Measurements from ENCODE around the gene YWHAH. TPM values are rescaled to one million over a fixed set of nuclear protein-coding genes. Genes with fewer than 3 reads are reported as not detected.

The YWHAH gene
- 81.9 and 90.4 TPM in 2 replicates for total RNA-seq (2012; rRNA removed)

DNA sequence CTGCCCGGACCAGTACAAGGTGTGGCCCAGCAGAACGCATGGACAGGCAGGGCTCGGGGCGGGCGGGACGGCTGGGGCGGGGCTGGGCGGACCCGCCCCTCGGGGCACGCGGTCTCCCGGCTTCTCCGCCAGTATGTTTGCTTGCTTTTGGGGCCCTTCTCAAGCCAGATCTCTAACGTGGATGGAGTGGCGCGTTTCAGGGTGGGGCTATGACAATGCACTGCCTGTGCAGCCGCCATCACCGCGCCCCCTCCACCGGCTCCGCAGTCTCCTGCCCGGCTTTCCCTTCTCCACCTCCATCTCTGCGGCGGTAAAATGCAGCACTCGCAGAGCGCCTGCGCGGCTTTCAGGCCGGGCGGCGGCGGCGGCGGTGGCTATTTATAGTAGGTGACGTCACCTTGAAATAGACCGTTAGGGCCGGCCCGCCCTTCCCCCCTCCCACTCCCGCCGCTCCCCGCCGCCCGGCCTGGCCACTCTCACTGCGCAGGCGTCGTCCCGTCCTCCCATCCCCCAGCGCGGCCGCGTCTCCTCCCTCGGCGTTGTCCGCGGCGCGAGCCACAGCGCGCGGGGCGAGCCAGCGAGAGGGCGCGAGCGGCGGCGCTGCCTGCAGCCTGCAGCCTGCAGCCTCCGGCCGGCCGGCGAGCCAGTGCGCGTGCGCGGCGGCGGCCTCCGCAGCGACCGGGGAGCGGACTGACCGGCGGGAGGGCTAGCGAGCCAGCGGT is at the start of gene YWHAH:
TSS of gene YWHAH (plus strand) at position 558 of the 722 bp plus-strand sequence. CDS start 199 bp downstream, outside the sequence.
- no peaks in the 10 kb centered on the region for H3K27me3 ChIP-seq (ENCODE audit: control insufficient read depth, insufficient read depth, low read length)
- H3K4me2 ChIP-seq (ENCODE audit: low read length) = peak within 1 kb of the TSS; percentile 94
- peak within 1 kb of the TSS; percentile 97 for H3K4me3 ChIP-seq (ENCODE audit: low read length)
- H3K4me1 ChIP-seq (ENCODE audit: control insufficient read depth, insufficient read depth, low read length) = peaks cover 21% of the 10 kb centered on the region
- peak within 1 kb of the TSS; percentile 93 for H3K9ac ChIP-seq (ENCODE audit: low read depth, low read length)
- peaks cover 18% of the 10 kb centered on the region for H3K36me3 ChIP-seq (ENCODE audit: insufficient read depth, low read length)
- H3K9me3 ChIP-seq (replicated peaks; ENCODE audit: low read length) = no peaks in the 10 kb centered on the region

DNA sequence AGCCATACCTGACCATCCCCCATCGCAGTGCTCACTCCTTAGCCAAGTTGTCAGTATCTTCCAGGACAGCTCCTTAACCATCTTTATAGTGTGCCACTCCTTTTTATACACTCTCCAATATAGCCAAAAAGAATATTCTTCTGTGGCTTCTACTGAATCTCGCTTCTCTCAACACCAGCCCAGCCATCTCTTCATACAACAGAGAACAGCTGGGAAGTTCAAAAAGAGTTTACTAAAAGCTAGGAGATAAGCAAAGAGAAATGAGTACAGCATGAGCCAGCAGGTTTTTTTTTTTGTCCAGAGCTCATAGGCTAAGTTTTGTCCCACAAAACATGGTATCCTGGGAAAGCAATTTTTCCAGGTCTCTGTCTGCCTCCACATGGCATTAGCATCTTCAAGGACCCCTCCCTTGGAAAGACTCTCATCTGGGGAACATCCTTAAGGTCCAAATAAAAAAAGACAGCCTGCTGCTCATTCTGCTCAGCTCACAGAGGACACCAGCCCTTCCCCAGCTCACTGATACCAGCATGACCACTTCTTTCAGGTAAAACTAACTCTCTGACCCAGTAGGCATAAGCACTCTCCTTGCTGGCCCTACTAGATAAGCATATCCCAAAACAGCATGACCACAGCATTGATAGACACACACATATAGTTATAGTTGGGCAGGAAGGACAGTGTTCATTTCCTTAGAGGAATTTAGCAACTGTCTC is 48.8 kb upstream of the YWHAH start:
- peaks cover 4% of the 10 kb centered on the region for H3K4me1 ChIP-seq (ENCODE audit: control insufficient read depth, insufficient read depth, low read length)
- H3K4me3 ChIP-seq (ENCODE audit: low read length) = no peak overlapping the region
- H3K27me3 ChIP-seq (ENCODE audit: control insufficient read depth, insufficient read depth, low read length) = no peaks in the 10 kb centered on the region
- no peak overlapping the region for H3K4me2 ChIP-seq (ENCODE audit: low read length)
- H3K9ac ChIP-seq (ENCODE audit: low read depth, low read length) = no peak overlapping the region
- H3K9me3 ChIP-seq (replicated peaks; ENCODE audit: low read length) = no peaks in the 10 kb centered on the region
- peaks cover 20% of the 10 kb centered on the region for H3K36me3 ChIP-seq (ENCODE audit: insufficient read depth, low read length)

- no peak overlapping the region for H3K4me2 ChIP-seq (ENCODE audit: low read length)
- H3K9me3 ChIP-seq (replicated peaks; ENCODE audit: low read length) = no peaks in the 10 kb centered on the region
- no peak overlapping the region for H3K4me3 ChIP-seq (ENCODE audit: low read length)
- no peak overlapping the region for H3K9ac ChIP-seq (ENCODE audit: low read depth, low read length)
- peaks cover 2% of the 10 kb centered on the region for H3K4me1 ChIP-seq (ENCODE audit: control insufficient read depth, insufficient read depth, low read length)
- no peaks in the 10 kb centered on the region for H3K27me3 ChIP-seq (ENCODE audit: control insufficient read depth, insufficient read depth, low read length)
- H3K36me3 ChIP-seq (ENCODE audit: insufficient read depth, low read length) = peaks cover 21% of the 10 kb centered on the region
These were observed 47.9 kb upstream of the YWHAH start for GRCh38 chr22:31896472-31896871.

DNA sequence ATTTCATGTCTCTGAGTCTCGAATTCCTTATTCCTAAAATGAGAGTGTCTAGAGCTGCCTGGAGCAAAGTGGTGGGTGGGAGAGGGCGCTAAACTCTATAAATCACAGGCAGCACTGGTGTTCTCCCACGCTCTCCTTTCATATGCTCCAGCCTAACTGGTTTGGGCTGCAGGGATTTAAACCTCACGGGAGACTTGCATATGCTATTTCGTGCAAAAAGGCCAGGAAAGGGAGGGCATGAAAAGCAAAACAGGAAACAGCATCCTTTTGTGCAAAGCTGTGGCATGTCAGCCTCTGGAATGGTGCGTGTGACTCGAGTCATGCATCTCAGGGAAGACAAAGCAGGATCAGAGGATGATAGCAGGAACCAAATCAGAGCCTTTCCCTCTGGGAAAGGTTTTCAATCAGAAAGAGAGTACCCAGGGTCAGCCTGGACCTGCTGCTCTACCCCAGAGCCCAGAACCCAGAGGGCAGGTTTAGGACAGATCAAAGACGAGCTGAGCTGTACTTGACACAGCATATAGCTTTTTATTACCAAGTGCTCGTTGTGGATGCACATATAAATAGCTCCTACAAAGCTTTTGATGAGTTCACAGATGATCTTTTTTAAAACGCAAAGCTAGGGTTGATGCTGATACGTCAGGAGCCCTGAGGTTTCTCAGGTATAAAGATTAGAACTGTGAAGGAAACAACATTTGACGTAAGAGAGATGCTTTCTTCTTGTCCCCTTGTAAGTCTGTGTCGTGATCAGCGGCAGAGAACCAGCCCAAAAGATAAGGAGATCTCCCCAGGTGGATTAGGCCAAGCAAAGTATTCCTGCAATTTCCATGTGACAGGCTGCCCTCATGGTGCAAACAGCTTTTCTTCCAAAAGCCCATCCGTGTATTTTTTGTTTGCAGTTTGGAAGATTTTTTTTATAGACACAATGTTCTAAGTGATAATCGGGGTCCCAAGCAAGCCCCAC is 46.2 kb upstream of the YWHAH start:
- no peaks in the 10 kb centered on the region for H3K27me3 ChIP-seq (ENCODE audit: control insufficient read depth, insufficient read depth, low read length)
- H3K4me1 ChIP-seq (ENCODE audit: control insufficient read depth, insufficient read depth, low read length) = no peaks in the 10 kb centered on the region
- peaks cover 32% of the 10 kb centered on the region for H3K36me3 ChIP-seq (ENCODE audit: insufficient read depth, low read length)
- no peak overlapping the region for H3K4me3 ChIP-seq (ENCODE audit: low read length)
- H3K9ac ChIP-seq (ENCODE audit: low read depth, low read length) = no peak overlapping the region
- no peaks in the 10 kb centered on the region for H3K9me3 ChIP-seq (replicated peaks; ENCODE audit: low read length)
- no peak overlapping the region for H3K4me2 ChIP-seq (ENCODE audit: low read length)

DNA sequence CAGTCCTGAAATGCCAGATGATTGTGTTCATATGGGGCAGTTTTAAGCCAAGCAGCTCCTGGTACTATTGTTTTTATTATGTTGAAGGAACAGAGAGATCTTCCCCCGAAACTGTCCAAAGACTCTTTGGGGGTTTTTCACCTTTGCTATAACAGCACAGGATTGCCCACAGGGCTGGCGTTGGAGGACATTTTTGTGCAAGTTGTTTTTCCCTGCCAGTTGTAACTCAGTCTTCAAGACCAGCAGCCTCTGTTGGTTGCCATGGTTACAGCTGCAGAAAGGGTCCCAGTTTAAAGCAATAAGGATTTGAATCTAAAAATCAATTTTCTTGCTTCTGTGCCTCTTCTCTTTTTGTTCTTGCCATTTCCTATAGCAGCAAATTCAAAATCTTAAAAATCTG is 45.4 kb upstream of the YWHAH start:
- Histone ChIP-seq H3K9ac (ENCODE audit: low read depth, low read length) (no peak overlapping the region), H3K27me3 (ENCODE audit: control insufficient read depth, insufficient read depth, low read length) (no peaks in the 10 kb centered on the region), H3K4me2 (ENCODE audit: low read length) (no peak overlapping the region), H3K4me1 (ENCODE audit: control insufficient read depth, insufficient read depth, low read length) (no peaks in the 10 kb centered on the region), H3K36me3 (ENCODE audit: insufficient read depth, low read length) (peaks cover 30% of the 10 kb centered on the region), H3K4me3 (ENCODE audit: low read length) (no peak overlapping the region), H3K9me3 (replicated peaks; ENCODE audit: low read length) (no peaks in the 10 kb centered on the region)

DNA sequence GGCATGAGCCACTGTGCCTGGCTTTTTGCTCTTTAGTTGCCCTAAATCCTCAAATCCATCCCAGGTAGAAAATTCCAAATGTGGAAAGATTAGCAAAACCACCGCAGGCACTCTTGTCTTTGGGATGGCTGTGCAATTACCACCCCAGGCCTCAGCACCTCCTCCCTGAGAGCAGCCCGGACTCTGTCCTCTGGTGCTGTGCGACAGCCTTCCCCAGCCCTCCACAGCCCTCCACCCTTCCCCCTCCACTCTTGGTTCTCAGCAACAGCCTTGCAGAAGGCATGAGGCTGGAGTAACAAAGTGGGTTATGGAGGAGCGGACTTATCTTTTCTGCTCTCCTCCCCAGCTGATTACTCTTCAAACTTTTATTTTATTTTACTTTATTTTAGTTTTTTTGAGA is 44.7 kb upstream of the YWHAH start:
- Histone ChIP-seq H3K9ac (ENCODE audit: low read depth, low read length) (no peak overlapping the region), H3K9me3 (replicated peaks; ENCODE audit: low read length) (no peaks in the 10 kb centered on the region), H3K4me2 (ENCODE audit: low read length) (no peak overlapping the region), H3K36me3 (ENCODE audit: insufficient read depth, low read length) (peaks cover 29% of the 10 kb centered on the region), H3K27me3 (ENCODE audit: control insufficient read depth, insufficient read depth, low read length) (no peaks in the 10 kb centered on the region), H3K4me1 (ENCODE audit: control insufficient read depth, insufficient read depth, low read length) (no peaks in the 10 kb centered on the region), H3K4me3 (ENCODE audit: low read length) (no peak overlapping the region)

GRCh38 chr22:31901388-31902137 is 42.8 kb upstream of the YWHAH start:
- no peak overlapping the region for H3K9ac ChIP-seq (ENCODE audit: low read depth, low read length)
- H3K4me1 ChIP-seq (ENCODE audit: control insufficient read depth, insufficient read depth, low read length) = no peaks in the 10 kb centered on the region
- H3K4me3 ChIP-seq (ENCODE audit: low read length) = no peak overlapping the region
- no peaks in the 10 kb centered on the region for H3K9me3 ChIP-seq (replicated peaks; ENCODE audit: low read length)
- no peak overlapping the region for H3K4me2 ChIP-seq (ENCODE audit: low read length)
- peaks cover 29% of the 10 kb centered on the region for H3K36me3 ChIP-seq (ENCODE audit: insufficient read depth, low read length)
- no peaks in the 10 kb centered on the region for H3K27me3 ChIP-seq (ENCODE audit: control insufficient read depth, insufficient read depth, low read length)

DNA sequence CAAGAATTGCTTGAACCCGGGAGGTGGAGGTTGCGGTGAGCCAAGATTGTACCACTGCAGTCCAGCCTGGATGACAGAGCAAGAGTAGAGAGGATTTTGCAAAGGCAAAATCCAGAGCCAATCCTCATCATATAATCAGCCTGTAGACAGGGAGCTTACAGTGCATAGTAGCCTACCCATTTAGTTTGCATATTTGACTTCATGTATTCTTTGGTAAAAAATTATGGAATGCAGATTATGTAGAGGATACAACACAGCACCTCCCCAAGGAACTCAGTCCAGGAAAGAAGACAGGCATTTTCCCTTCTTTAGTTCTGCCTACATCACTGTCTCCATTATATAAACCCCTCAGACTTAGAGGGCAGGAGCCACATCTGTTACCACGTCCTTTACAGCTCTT is 39.7 kb upstream of the YWHAH start:
- Histone ChIP-seq H3K4me3 (ENCODE audit: low read length) (no peak overlapping the region), H3K27me3 (ENCODE audit: control insufficient read depth, insufficient read depth, low read length) (no peaks in the 10 kb centered on the region), H3K9me3 (replicated peaks; ENCODE audit: low read length) (no peaks in the 10 kb centered on the region), H3K9ac (ENCODE audit: low read depth, low read length) (no peak overlapping the region), H3K36me3 (ENCODE audit: insufficient read depth, low read length) (peaks cover 13% of the 10 kb centered on the region), H3K4me1 (ENCODE audit: control insufficient read depth, insufficient read depth, low read length) (no peaks in the 10 kb centered on the region), H3K4me2 (ENCODE audit: low read length) (no peak overlapping the region)

GRCh38 chr22:31905356-31905755 is 39.0 kb upstream of the YWHAH start:
- Histone ChIP-seq H3K4me3 (ENCODE audit: low read length) (no peak overlapping the region), H3K9me3 (replicated peaks; ENCODE audit: low read length) (no peaks in the 10 kb centered on the region), H3K4me2 (ENCODE audit: low read length) (no peak overlapping the region), H3K36me3 (ENCODE audit: insufficient read depth, low read length) (peaks cover 13% of the 10 kb centered on the region), H3K4me1 (ENCODE audit: control insufficient read depth, insufficient read depth, low read length) (no peaks in the 10 kb centered on the region), H3K9ac (ENCODE audit: low read depth, low read length) (no peak overlapping the region), H3K27me3 (ENCODE audit: control insufficient read depth, insufficient read depth, low read length) (no peaks in the 10 kb centered on the region)

DNA sequence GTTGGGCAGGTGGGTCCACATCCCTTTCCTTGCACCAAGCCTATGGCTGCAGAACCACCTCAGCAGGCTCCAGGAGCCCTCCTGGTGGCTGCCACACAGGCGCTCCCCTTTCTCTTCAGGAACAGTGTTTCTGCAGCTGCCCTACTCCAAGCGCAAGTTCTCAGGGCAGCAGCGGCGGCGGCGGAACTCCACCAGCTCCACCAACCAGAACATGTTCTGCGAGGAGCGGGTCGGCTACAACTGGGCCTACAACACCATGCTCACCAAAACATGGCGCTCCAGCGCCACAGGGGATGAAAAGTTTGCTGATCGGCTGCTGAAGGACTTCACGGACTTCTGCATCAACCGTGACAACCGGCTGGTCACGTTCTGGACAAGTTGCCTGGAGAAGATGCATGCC is 38.2 kb upstream of the YWHAH start:
- Histone ChIP-seq H3K9ac (ENCODE audit: low read depth, low read length) (no peak overlapping the region), H3K27me3 (ENCODE audit: control insufficient read depth, insufficient read depth, low read length) (no peaks in the 10 kb centered on the region), H3K4me1 (ENCODE audit: control insufficient read depth, insufficient read depth, low read length) (no peaks in the 10 kb centered on the region), H3K4me2 (ENCODE audit: low read length) (no peak overlapping the region), H3K36me3 (ENCODE audit: insufficient read depth, low read length) (peaks cover 13% of the 10 kb centered on the region), H3K4me3 (ENCODE audit: low read length) (no peak overlapping the region), H3K9me3 (replicated peaks; ENCODE audit: low read length) (no peaks in the 10 kb centered on the region)

- Histone ChIP-seq H3K4me2 (ENCODE audit: low read length) (no peak overlapping the region), H3K4me3 (ENCODE audit: low read length) (no peak overlapping the region), H3K9me3 (replicated peaks; ENCODE audit: low read length) (no peaks in the 10 kb centered on the region), H3K4me1 (ENCODE audit: control insufficient read depth, insufficient read depth, low read length) (no peaks in the 10 kb centered on the region), H3K36me3 (ENCODE audit: insufficient read depth, low read length) (peaks cover 12% of the 10 kb centered on the region), H3K27me3 (ENCODE audit: control insufficient read depth, insufficient read depth, low read length) (no peaks in the 10 kb centered on the region), H3K9ac (ENCODE audit: low read depth, low read length) (no peak overlapping the region)
These were observed 37.8 kb upstream of the YWHAH start for GRCh38 chr22:31906569-31906968.

Measured in skeletal muscle satellite cell (primary cell).